HG03439 (cell line): ENCODE data around the gene ZNF81.
"Not testable (repeated sequence)": the region's sequence is repeated elsewhere in the genome, so short reads cannot be mapped to it uniquely, and the experiment has no call there.

Experiments used
- ATAC-seq: cut with Tn5 transposase; IDR thresholded peaks from one replicate; pipeline ENCODE4 v1.9.1; 2021; ENCODE audit warnings: mild to moderate bottlenecking, moderate library complexity; ENCODE audit not compliant: unreplicated experiment

Gene ZNF81

DNA sequence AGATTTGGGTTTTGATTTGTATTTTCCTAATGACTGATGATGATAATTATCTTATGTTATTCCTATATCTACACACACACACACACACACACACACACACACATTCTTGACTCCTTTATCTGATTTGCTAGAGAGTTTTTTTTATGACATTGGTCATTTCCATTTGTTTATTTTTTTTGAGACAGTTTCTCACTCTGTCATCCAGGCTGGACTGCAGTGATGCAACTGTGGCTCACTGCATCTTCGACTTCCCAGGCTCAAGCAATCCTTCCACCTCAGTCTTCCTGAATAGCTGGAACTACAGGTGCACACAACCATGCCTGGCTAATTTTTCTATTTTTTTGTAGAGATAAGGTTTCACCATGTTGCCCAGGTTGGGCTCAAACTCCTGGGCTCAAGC is 6.7 kb downstream of the ZNF81 start:
- ATAC-seq = no peak

DNA sequence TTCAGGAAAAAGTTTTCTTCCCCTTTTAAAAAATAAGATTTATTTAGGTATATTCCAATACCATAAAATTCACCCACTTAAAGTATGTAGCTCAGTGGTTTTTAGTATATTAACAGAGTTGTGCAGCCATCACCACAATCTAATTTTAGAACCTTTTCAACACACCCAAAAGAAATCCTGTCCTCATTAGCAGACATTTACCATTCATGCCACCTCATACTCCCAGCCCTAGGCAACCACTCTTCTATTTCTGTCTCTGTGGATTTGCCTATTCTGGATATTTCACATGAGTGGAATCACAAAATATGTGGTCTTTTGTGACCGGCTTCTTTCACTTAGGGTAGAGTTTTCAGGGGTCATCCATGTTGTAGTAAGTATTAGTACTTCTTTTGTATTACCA is 7.4 kb downstream of the ZNF81 start:
- ATAC-seq = no peak

DNA sequence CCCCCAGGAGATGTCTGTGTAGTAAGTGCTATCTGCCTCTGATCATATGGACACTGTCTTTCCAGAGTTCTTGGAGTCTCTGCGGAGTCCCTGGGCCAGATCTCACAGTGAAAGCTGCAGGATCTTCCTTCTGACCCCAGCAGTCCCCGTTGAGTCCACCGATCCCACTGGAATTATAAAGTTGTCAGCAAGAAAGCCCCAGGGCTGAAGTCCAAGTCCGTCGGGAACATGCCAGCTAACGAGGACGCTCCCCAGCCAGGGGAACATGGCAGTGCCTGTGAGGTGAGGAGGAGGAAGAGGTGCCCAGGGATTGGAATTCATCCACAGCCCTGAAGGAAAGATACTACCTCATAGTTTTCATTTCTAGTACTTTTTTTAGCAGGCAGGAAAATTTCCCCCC is 9.3 kb downstream of the ZNF81 start:
- no peak for ATAC-seq

DNA sequence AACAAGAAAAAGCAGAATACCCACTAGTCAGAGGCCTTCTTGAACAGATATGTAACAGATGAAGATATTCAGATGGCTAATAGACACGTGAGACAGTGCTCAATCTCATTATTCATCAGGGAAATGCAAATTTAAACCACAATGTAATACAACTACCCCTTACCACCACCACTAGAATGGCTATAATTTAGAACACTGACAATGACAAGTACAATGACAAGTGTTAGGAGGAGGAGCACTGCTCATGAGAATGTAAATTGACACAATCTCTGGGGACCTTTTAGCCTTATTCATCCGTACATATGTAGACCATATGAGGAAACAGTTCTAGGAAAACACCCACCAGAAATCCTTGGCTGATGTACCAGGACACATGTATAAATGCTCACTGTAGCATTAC is 13.1 kb downstream of the ZNF81 start:
- no peak for ATAC-seq

DNA sequence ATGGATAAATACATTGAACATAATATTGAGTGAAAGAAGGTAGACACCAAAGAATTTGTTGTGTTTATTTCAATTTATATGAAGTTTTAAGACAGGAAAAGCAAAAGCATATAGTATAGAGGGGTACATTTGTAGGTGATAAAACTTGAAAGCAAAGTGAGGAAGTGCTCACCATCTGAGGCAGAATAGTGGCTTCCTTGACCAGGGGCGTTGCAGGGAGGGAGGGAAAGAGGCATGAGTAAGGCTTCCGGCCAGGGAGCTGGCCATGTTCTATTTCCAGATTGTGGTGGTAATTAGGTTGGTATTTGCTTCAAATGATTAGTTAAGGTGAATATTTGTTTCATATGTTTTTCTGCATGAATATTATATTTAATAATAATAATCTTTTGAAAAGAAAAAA is 13.7 kb downstream of the ZNF81 start:
- not testable (repeated sequence) for ATAC-seq

DNA sequence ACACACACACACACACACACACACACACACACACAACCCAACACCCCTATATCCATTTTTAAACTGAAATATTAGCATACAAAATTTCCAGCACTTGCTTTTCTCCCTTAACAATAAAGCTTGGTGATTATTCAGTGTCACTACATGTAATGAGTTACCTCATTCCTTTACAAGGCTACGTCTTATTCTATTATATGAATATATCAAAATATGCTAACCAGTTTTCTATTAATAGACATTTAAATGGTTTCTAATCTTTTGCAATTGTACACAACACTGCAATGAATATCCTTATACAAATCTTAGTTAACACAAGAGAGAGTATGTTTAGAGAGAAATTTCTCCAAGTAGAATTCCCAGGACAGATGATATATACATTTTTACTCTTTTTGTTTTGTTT is 14.2 kb downstream of the ZNF81 start:
- ATAC-seq = no peak

DNA sequence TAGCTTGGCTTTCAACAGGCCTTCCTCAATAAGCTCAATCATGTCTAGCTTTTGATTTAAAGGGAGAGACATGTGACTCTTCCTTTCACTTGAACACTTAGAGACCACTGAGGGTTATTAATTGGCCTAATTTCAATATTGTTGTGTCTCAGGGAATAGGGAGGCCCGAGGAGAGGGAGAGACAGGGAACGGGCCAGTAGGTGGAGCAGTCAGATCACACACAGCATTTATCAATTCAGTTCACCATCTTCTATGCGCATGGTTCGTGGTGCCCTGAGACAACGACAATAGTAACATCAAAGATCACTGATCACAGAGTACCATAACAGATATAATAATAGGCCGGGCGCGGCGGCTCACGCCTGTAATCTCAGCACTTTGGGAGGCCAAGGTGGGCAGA is 17.8 kb downstream of the ZNF81 start:
- ATAC-seq = no peak

DNA sequence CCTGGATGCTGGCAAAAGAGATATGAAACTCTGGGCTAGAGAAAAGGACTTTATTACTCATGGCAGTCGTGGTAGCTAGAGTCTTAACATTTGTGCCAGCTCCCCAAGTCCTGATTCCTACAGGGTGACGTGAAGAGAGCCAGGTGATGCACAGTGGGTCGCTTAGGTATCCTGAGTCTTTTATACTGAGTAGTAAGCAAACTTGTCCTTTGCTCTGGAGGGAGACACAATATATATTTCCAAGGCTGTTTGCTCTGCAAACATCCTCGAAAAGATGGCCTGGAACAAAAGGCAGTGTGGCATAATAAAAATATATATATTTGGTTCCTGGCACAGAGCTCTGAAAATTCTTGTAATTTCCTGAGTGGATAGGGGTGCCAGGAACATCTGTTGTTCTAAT is 23.0 kb downstream of the ZNF81 start:
- ATAC-seq = no peak

DNA sequence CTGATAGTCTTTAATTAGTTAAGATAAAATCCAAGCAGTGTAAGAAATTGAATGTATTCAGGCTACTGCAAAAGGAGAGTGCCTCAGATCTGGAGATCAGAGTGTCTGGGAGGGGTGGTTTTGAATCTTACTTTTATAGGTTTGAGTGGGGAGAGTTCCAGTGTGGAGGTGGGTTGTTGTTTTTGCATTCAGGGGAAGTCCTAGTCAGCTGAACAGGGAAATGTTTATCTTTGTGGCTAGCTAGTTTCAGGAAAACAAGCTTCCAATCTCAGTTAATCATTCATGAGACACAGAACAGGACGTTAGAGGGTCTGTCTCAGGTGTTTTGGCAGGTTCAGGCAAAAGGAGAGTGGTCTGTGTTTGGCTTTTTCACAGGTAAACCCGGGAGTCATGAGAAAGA is 26.0 kb downstream of the ZNF81 start:
- no peak for ATAC-seq

DNA sequence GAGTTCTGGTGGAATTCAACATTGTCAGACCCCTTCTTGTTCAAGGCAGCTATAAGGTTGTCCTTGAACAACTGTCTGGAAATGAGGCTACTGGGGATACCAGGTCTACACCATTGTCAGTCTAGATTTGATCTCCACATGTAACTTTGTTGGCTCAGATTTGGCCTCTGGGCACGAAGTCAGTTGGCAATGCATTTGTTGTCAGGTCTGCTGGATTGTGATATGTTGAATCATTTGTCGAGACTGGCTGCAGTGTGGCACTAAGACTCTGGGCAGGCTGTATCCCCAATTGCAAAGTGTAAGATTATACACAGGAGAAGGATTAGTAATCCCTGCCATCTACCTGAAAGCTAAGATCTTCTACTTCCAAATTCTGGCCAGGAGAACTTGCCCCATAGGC is 26.5 kb downstream of the ZNF81 start:
- ATAC-seq = no peak

DNA sequence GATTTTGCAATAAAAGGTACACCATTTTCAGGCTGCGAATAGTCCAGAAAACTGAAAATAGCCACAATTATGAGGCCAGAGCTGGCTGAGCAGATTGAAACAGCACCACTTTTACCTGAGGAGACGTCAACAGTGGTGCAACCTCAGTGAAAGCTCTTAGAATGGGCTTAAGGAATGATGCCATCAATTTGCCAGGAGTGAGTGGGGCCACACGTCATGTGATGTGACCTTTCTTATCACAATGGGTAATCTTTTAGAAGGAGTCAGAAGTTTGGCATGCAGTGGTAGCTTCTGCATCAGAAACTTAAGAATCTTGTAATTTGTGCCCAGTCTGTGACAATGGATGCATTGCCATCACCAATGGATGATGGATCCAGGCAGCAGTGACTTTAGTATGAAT is 27.6 kb downstream of the ZNF81 start:
- ATAC-seq = no peak

DNA sequence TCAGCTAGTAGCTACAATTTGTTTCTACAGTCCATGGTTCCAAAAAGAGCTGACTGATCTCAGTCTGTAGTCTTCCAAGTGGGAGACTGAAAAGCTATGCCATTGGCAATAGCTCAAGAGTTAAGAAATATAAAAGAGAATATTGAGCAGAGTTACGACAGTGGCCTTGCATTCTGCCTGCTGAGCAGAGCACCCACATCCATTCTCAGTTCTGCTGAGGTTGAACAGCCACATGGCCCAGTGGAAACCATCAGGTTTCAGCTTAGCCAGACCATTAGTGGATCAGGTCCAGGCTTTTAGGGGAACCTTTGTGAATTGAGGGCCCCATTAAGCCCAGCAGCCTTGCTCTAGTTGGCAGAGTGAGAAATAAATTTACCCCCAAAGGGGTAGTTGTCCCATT is 28.1 kb downstream of the ZNF81 start:
- ATAC-seq = no peak

DNA sequence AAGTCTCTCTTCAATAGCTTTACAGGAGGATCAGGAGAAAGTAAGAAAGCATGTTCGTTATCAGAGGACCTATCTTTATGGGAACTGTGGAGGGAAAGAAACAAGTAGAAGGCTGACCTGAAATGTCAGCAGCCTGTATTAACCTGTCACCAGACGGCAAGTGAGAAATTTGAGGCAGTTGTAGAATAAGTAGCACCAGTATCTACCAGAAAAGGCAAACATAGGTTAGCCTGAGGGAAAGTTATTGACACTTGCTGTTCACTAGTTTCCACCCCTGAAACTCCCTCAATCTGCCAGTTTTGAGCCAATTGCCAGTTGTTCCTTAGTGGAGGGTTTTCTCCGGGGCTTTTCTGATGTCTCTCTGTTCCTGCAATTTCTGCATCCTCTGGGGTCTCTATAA is 36.4 kb downstream of the ZNF81 start:
- no peak for ATAC-seq

DNA sequence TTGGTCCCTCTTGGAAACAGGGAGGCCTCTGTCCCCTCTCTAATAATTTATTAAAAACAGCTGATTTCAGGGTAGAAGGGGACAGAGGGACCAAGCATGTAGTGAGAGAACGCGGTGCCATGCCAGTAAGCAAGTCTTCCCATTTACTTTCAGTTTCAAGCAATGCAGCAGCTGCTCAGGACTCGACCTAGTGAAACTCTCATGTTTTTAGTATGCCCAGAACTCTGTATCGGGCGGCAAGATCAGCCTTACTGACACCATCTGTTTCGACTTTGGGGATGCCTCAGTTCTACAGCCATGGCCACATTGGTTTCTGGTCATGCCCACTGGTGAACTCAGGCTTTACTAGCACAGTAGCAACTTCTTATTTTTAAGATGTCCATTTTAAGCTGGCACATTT is 40.6 kb downstream of the ZNF81 start:
- ATAC-seq = no peak

DNA sequence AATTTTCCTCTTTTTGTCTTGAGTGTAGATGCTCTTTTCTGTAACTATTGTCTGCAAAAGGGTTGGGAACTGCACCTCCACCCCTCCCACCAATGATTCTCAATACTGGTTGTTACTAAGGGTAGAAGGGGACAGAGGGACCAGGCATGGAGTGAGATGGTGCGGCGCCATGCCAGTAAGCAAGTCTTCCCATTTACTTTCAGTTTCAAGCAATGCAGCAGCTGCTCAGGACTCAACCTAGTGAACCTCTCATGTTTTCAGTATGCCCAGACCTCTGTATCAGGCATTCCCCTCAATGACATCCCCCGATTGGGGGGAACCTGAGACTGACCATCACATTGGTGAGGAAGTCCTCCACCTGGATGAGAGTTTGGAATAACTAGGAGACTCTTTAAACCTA is 41.5 kb downstream of the ZNF81 start:
- ATAC-seq = no peak

DNA sequence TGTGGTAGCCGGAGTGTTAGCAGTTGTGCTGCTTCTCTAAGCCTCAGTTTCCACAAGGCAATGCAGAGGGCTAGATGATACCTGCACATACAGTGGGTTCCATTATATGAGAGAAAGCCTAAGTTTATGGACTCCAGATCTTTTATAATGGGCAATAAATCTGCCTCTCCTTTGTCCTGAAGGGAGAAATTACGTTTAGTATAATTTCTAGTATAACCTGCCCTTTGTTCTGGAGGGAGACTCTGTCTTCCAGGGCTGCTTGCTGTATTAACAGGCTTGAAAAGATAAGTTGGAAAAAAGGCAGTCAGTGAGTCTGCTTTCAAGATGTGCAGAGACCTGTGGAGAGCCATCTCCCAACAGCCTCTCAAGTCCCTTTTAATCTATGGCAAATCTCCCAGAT is 42.8 kb downstream of the ZNF81 start:
- ATAC-seq = no peak

DNA sequence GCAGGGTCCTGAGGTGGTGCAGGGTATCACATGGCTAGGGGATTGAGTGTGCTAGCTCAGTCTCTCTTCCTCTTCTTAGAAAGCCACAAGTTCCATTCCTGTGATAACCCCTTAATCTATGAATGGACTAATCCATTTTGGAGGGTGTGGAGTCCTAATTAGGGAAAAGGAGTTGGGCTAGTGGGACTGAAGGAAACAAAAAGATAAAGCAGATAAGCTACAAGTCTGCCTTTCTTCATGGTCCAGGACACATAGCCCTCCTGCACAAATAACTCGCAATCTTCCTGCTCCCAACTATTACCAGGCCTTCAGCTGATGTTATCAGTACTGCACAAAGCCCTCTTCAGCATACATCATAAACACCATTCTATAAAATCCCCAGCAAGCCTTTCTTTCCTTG is 44.2 kb downstream of the ZNF81 start:
- ATAC-seq = no peak

DNA sequence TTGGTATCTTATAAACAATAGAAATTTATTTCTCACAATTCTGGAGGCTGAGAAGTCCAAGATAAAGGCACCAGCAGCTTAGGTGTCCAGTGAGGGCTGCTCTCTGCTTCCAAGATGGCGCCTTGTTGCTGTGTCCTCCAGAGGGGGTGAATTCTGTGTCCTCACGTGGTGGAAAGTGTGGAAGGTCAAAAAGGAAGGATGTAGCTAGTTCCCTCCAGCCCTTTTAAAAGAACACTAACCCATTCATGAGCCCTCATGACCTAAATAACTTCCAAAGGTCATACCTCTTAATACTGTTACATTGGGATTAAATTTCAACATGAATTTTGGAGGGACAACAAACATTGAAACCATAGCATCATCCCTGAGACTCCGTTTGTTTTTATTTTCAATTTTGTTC is 48.8 kb downstream of the ZNF81 start:
- no peak for ATAC-seq

DNA sequence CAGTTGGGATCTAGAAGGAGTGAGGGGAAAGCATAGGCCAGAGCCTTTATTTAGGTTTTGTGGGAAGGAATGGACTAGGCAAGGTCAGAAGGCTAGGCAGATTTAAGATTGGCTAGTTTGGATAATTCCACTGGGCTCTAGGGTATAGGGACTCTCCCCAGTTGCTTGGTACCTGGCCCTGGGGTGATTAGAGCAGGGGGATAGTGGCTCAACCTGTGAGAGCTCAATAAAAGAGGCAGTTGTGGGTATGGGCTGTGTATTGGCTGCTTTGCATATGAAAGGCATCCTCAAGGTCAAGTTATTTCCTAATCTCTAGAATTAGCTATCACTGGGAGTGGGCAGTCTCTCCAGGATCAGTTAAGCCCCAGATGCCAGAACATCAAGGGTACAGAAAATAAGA is 61.3 kb downstream of the ZNF81 start:
- ATAC-seq = no peak

DNA sequence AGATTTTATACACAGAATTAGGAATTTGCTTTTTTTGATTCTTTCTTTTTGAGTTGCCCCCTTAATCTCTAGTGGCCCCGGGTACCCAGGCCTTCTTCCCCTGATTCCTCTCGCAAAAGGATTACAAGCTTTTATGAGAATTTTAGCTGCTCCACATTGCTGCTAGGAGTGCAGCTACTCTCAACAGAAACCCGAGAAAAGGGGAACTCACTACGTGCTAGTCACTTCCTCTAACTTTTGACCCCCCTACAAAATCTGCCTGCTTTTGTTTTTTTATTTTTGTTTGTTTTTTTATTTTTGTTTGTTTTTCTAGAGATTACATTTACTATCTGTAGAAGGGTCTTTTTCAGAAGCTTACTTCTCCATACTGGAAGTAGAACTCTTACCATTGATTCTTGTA is 64.1 kb downstream of the ZNF81 start:
- ATAC-seq = no peak

DNA sequence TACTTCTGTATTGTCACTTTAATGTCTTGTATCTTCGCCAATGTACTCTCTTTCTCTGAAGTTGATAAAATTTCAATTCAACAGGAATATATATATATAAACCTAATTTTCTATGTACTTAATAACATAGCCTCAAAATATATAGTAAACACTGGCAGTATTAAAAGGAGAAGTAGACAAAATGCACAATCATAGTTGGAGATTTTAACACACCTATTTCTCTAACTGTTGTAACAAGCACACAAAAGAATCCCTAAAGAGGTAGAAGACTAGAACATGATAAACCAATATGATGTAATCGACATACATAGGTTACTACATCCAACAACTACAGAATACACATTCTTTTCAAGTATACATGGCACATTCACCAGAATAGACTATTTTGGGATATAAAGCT is 65.5 kb downstream of the ZNF81 start:
- ATAC-seq = no peak

DNA sequence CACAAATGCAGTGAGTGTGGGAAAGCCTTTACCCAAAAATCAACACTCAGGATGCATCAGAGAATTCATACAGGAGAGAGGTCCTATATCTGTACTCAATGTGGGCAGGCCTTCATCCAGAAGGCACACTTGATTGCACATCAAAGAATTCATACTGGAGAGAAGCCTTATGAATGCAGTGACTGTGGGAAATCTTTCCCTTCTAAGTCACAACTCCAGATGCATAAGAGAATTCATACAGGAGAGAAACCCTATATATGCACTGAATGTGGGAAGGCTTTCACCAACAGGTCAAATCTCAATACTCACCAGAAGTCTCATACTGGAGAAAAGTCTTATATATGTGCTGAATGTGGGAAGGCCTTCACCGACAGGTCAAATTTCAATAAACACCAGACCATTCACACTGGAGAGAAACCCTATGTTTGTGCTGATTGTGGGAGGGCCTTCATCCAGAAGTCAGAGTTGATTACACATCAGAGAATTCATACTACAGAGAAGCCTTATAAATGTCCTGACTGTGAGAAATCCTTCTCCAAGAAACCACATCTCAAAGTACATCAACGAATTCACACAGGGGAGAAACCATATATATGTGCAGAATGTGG is 79.3 kb downstream of the ZNF81 start:
- no peak for ATAC-seq

DNA sequence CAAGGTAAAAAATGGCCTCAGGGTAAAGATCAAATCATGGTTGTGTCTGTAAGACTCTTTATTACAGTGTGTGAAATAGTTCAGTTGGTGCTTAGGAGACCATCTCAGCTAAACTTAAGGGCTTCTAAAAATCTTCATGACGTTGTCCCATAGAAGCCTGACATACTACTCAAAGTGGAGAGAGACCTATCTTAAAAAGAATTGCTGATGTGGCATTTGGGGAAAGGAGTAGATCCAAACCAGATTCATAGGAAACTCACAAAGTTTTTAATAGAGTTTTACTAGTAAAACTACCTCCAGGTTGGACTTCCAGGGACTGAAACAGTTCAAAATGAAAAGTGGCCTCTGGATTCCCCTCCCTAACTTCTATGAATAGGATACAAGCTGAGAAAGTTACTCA is 81.6 kb downstream of the ZNF81 start:
- no peak for ATAC-seq

DNA sequence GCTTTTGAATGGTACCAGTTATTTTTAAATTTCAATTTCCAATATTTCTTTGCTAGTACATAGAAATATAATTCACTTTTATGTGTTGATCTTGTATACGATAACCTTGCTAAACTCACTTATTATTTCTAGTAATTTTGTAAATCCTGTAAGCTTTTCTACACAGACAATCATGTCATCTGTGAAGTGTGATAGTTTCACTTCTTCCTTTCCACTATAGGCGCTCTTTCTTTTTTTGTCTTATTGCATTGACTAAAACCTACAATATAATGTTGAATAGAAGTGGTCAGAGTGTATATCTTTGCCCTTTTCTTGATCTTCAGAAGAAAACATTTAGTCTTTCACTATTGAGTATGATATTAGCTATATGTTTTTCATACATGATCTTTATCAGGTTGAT is 90.5 kb downstream of the ZNF81 start:
- no peak for ATAC-seq
